ENCODE measurements around the gene KRTAP12-4. TPM values are rescaled to one million over a fixed set of nuclear protein-coding genes. Genes with fewer than 3 reads are reported as not detected.

KRTAP12-4 gene, protein sequence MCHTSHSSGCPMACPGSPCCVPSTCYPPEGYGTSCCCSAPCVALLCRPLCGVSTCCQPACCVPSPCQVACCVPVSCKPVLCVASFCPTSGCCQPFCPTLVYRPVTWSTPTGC
- not detected in 2 replicates for total RNA-seq
- long read RNA-seq, result 0 reads

GRCh38 chr21:44654576-44655175, at the start of gene KRTAP12-4:
TSS of gene KRTAP12-4 (minus strand) at chr21:44654659. CDS start at chr21:44654614, 45 bp downstream.
- TF ChIP-seq, protein P1, sequence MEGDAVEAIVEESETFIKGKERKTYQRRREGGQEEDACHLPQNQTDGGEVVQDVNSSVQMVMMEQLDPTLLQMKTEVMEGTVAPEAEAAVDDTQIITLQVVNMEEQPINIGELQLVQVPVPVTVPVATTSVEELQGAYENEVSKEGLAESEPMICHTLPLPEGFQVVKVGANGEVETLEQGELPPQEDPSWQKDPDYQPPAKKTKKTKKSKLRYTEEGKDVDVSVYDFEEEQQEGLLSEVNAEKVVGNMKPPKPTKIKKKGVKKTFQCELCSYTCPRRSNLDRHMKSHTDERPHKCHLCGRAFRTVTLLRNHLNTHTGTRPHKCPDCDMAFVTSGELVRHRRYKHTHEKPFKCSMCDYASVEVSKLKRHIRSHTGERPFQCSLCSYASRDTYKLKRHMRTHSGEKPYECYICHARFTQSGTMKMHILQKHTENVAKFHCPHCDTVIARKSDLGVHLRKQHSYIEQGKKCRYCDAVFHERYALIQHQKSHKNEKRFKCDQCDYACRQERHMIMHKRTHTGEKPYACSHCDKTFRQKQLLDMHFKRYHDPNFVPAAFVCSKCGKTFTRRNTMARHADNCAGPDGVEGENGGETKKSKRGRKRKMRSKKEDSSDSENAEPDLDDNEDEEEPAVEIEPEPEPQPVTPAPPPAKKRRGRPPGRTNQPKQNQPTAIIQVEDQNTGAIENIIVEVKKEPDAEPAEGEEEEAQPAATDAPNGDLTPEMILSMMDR (conservative IDR thresholded peaks at IDR 0.05), result no peak
- H3K4me1 Mint-ChIP-seq, result peaks cover 8% of the 10 kb centered on the region
- no peaks in the 10 kb centered on the region for H3K36me3 Mint-ChIP-seq (ENCODE audit: low read depth)
- no peaks in the 10 kb centered on the region for H3K27me3 Mint-ChIP-seq (ENCODE audit: low read depth)
- no peak within 1 kb of the TSS for H3K27ac Mint-ChIP-seq (ENCODE audit: unreplicated experiment)
- peaks cover 2% of the 10 kb centered on the region for H3K9me3 Mint-ChIP-seq
- H3K4me3 Mint-ChIP-seq, result no peak within 1 kb of the TSS
- no peak for DNase-seq (ENCODE audit: low read depth, low spot score)

DNA sequence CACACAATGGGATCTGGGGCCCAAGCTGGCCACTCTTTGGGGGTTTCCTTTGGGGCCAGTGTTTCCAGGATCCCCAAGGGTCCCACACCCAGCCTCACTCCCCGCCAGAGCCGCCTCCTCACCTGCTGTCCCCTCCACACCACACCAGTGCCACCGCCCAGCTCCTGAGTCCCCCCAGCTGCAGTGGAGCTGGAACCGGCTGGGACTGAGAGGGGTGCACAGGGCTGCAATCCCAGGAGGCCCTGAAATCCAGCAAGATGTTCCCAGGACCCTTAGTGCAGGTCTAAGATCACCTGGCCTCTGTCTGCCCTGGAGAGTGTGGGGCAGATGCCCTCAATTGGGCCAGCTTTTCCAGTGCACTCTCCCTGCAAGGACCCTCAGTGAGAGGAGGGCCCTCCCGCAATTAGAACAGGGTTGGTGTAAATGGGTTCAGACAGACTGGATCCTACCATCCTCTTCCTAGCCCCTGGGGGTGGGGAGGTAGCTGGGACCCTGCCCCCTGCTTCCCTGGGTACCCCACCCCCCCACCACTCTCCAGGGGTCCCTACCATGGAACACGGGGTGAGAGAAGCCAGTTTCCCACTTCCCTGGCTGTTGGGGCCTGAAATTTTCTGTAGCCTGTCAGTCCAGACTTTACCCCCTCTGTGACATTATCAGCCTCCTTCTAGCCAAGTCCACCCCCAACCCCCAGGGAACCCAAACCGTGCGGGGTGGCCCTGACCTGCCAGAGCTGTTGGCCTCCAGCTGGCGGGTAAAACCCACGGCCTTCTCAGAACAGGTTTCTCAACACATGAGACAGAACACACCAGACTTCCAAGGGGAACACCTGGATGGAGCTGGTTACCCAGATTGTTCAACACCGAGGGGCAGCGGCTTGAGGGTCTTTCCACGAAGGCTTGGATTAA, 49.5 kb upstream of the KRTAP12-4 start:
- Mint-ChIP-seq H3K4me1 (peaks cover 29% of the 10 kb centered on the region), H3K4me3 (no peak overlapping the region), H3K9me3 (no peaks in the 10 kb centered on the region), H3K36me3 (ENCODE audit: low read depth) (no peaks in the 10 kb centered on the region), H3K27me3 (ENCODE audit: low read depth) (peaks cover 87% of the 10 kb centered on the region), H3K27ac (ENCODE audit: unreplicated experiment) (no peak overlapping the region)
- TF ChIP-seq, protein P1 (conservative IDR thresholded peaks at IDR 0.05), result no peak
- no peak for DNase-seq (ENCODE audit: low read depth, low spot score)

DNA sequence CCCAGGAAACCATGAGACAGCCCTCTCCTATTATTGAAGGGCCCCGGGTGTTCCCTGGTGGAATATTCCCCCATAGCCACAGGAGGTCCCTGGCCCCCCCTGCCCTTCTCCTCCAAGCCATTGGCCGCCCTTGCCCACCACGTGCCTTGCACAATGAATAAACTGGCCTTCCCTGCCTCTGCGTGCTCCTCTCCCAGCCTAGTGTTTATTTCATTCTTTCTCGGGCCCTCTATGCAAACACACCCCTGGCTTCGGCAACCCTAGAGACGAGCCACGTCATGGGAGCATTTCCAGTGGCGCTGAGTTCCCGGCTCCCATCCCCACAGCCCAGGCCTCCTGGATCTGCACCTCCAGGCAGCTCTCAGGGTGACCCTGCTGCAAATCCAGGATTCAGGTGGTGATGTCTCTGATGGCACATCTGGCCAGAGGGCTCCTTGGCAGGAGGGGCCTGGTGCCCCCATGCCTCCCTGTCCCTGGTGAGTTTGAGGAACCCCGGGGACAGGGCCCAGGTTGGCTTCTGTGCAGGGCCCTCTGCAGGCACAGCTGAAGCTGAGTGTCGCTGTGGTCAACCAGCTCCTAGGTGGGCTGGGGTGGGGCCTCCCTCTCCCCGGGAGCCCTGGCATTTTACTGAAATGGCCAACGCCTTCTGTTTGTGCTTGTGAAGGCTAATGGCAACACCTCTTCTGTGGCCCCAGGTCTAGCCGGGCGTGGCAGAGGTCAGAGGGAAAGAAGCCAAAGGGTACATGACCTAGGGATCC, 48.7 kb upstream of the KRTAP12-4 start:
- Mint-ChIP-seq H3K9me3 (no peaks in the 10 kb centered on the region), H3K27me3 (ENCODE audit: low read depth) (peaks cover 84% of the 10 kb centered on the region), H3K4me1 (peaks cover 35% of the 10 kb centered on the region), H3K4me3 (no peak overlapping the region), H3K36me3 (ENCODE audit: low read depth) (no peaks in the 10 kb centered on the region), H3K27ac (ENCODE audit: unreplicated experiment) (no peak overlapping the region)
- TF ChIP-seq, protein P1 (conservative IDR thresholded peaks at IDR 0.05), result no peak
- no peak for DNase-seq (ENCODE audit: low read depth, low spot score)

- Mint-ChIP-seq H3K4me3 (no peak overlapping the region), H3K4me1 (peaks cover 36% of the 10 kb centered on the region), H3K27ac (ENCODE audit: unreplicated experiment) (no peak overlapping the region), H3K9me3 (no peaks in the 10 kb centered on the region), H3K36me3 (ENCODE audit: low read depth) (no peaks in the 10 kb centered on the region), H3K27me3 (ENCODE audit: low read depth) (peaks cover 84% of the 10 kb centered on the region)
- no peak for DNase-seq (ENCODE audit: low read depth, low spot score)
- TF ChIP-seq, protein P1 (conservative IDR thresholded peaks at IDR 0.05), result no peak
Measured at GRCh38 chr21:44702111-44702972, 47.9 kb upstream of the KRTAP12-4 start.

Measured in neural crest cell (in vitro differentiated cells).